ENCODE data around the gene DRG2. TPM values are rescaled to one million over a fixed set of nuclear protein-coding genes. Genes with fewer than 3 reads are reported as not detected.

DRG2 gene
- total and polyA plus RNA-seq, 2 of the 13 experiments (the other 11 are each of a cell fraction or from before 2014, with no cell fraction given), result 20.1 to 26.6 TPM

GRCh38 chr17:18115517-18115916, 27.8 kb downstream of the DRG2 start (continued):
- TF ChIP-seq ZNF563 (CRISPR knock-in tag; IDR thresholded peaks at IDR 0.05) (no peak), REST (IDR thresholded peaks at IDR 0.05; ENCODE audit: borderline replicate concordance in 1 of 2, low read depth in 1 of 2, low read length in 2 of 2) (no peak), MTF1 (CRISPR knock-in tag; IDR thresholded peaks at IDR 0.05) (no peak), SIN3B (IDR thresholded peaks at IDR 0.05; ENCODE audit: low read length) (no peak), ZNF574 (CRISPR knock-in tag; IDR thresholded peaks at IDR 0.05) (0 out of 2 replicates have a peak, but pooled peaks have one; percentile 16), DDIT3 (CRISPR knock-in tag; IDR thresholded peaks at IDR 0.05) (no peak), YEATS2 (CRISPR knock-in tag; IDR thresholded peaks at IDR 0.05; ENCODE audit: borderline replicate concordance) (no peak), HDAC1 (CRISPR knock-in tag; IDR thresholded peaks at IDR 0.05) (no peak), ZMYM2 (CRISPR knock-in tag; IDR thresholded peaks at IDR 0.05) (no peak), ZMYM3 (CRISPR knock-in tag; IDR thresholded peaks at IDR 0.05) (0 out of 2 replicates have a peak, but pooled peaks have one; percentile 35), SRY (CRISPR knock-in tag; IDR thresholded peaks at IDR 0.05) (no peak), BCLAF1 (IDR thresholded peaks at IDR 0.05) (no peak), RXRA (CRISPR knock-in tag; IDR thresholded peaks at IDR 0.05) (0 out of 2 replicates have a peak, but pooled peaks have one; percentile 21), ZNF33A (CRISPR knock-in tag; IDR thresholded peaks at IDR 0.05; ENCODE audit: borderline replicate concordance) (no peak)
- TF ChIP-seq, protein P1, sequence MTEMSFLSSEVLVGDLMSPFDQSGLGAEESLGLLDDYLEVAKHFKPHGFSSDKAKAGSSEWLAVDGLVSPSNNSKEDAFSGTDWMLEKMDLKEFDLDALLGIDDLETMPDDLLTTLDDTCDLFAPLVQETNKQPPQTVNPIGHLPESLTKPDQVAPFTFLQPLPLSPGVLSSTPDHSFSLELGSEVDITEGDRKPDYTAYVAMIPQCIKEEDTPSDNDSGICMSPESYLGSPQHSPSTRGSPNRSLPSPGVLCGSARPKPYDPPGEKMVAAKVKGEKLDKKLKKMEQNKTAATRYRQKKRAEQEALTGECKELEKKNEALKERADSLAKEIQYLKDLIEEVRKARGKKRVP (CRISPR knock-in tag; IDR thresholded peaks at IDR 0.05), result no peak
- TF ChIP-seq, protein P2, sequence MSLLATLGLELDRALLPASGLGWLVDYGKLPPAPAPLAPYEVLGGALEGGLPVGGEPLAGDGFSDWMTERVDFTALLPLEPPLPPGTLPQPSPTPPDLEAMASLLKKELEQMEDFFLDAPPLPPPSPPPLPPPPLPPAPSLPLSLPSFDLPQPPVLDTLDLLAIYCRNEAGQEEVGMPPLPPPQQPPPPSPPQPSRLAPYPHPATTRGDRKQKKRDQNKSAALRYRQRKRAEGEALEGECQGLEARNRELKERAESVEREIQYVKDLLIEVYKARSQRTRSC (CRISPR knock-in tag; IDR thresholded peaks at IDR 0.05; ENCODE audit: low read depth), result peak; percentile 50; the same call in 1 of the 2 replicates
- TF ChIP-seq, protein P3, sequence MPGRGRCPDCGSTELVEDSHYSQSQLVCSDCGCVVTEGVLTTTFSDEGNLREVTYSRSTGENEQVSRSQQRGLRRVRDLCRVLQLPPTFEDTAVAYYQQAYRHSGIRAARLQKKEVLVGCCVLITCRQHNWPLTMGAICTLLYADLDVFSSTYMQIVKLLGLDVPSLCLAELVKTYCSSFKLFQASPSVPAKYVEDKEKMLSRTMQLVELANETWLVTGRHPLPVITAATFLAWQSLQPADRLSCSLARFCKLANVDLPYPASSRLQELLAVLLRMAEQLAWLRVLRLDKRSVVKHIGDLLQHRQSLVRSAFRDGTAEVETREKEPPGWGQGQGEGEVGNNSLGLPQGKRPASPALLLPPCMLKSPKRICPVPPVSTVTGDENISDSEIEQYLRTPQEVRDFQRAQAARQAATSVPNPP (CRISPR knock-in tag; IDR thresholded peaks at IDR 0.05), result 0 out of 2 replicates have a peak, but pooled peaks have one; percentile 18

Data from HepG2 (cell line).